Cerebellar cortex (tissue), 1 donor: ENCODE data around the gene IL6ST.
"Not testable (repeated sequence)": the region's sequence is repeated elsewhere in the genome, so short reads cannot be mapped to it uniquely, and the experiment has no call there.

Experiments used
- DNase-seq: peaks from one replicate; pipeline ENCODE4 v3.0.0-alpha.2; 2015; ENCODE audit warnings: low spot score

Gene IL6ST

GRCh38 chr5:55966284-55966683 lies 28.5 kb downstream of the IL6ST start:
- DNase-seq, result no peak

- DNase-seq, result no peak
Observed at GRCh38 chr5:55965525-55965924, 29.2 kb downstream of the IL6ST start.

- no peak for DNase-seq
Observed at GRCh38 chr5:55960779-55961178, 34.0 kb downstream of the IL6ST start.

- DNase-seq, result no peak
Observed at GRCh38 chr5:55959208-55959607, 35.6 kb downstream of the IL6ST start.

- DNase-seq, result not testable (repeated sequence)
Observed at GRCh38 chr5:55941154-55941553, 53.6 kb downstream of the IL6ST start.

- not testable (repeated sequence) for DNase-seq
Observed at GRCh38 chr5:55937598-55937997, 57.2 kb downstream of the IL6ST start.

GRCh38 chr5:55936100-55936693 lies 58.6 kb downstream of the IL6ST start:
- peak; percentile 75 for DNase-seq

GRCh38 chr5:55935371-55935770 lies 59.4 kb downstream of the IL6ST start:
- DNase-seq, result peak; percentile 58

- DNase-seq, result no peak
Observed at GRCh38 chr5:55934720-55935119, 60.0 kb downstream of the IL6ST start.

- no peak for DNase-seq
Observed at GRCh38 chr5:55934115-55934613, 60.6 kb downstream of the IL6ST start.

- DNase-seq, result no peak
Observed at GRCh38 chr5:55933377-55934114, 61.2 kb downstream of the IL6ST start.

- no peak for DNase-seq
Observed at GRCh38 chr5:55932700-55933099, 62.1 kb downstream of the IL6ST start.

- no peak for DNase-seq
Observed at GRCh38 chr5:55929020-55929799, 65.6 kb downstream of the IL6ST start.

- no peak for DNase-seq
Observed at GRCh38 chr5:55927861-55928655, 66.7 kb downstream of the IL6ST start.

GRCh38 chr5:55926476-55926875 lies 68.3 kb downstream of the IL6ST start:
- no peak for DNase-seq

GRCh38 chr5:55925712-55926111 lies 69.1 kb downstream of the IL6ST start:
- DNase-seq, result no peak

GRCh38 chr5:55925181-55925580 lies 69.6 kb downstream of the IL6ST start:
- no peak for DNase-seq

- no peak for DNase-seq
Observed at GRCh38 chr5:55924744-55925143, 70.0 kb downstream of the IL6ST start.

GRCh38 chr5:55923865-55924500 lies 70.8 kb downstream of the IL6ST start:
- DNase-seq, result no peak

GRCh38 chr5:55923177-55923771 lies 71.5 kb downstream of the IL6ST start:
- no peak for DNase-seq

GRCh38 chr5:55921617-55922016 lies 73.1 kb downstream of the IL6ST start:
- DNase-seq, result no peak
